ENCODE results near the gene SYT9.

SYT9 gene

DNA sequence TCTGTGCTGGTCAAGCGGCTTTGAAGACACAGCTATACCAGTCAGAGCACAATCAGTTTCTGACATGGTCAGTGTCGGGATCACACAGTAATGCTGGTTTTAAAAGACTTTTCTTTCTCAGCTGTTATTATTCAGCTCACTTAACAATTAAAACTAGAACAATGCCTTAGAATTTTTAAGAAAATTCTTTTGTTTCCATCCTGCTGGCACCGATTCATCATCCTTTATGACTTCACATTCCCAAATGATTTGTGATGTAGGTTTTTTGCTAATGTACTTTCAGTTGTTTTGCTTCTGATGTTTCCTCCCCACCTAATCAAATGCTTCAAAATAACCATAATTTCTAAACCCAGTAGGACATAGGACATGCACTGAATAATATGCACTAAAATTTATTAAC lies 199.1 kb downstream of the SYT9 start:
- no peaks in the 10 kb centered on the region for H3K36me3 ChIP-seq (ENCODE audit: control insufficient read depth, low read depth, low read length)
- H3K27me3 ChIP-seq (ENCODE audit: control insufficient read depth, insufficient read depth, low read length), result no peaks in the 10 kb centered on the region
- no peaks in the 10 kb centered on the region for H3K4me1 ChIP-seq (ENCODE audit: control insufficient read depth, low read depth, low read length)
- H3K9ac ChIP-seq (ENCODE audit: low read length), result no peak overlapping the region
- no peak overlapping the region for H3K4me3 ChIP-seq (ENCODE audit: low read length)
- no peaks in the 10 kb centered on the region for H3K9me3 ChIP-seq (ENCODE audit: control insufficient read depth, low read depth, low read length)
- H3K27ac ChIP-seq (ENCODE audit: low read length), result no peak overlapping the region

DNA sequence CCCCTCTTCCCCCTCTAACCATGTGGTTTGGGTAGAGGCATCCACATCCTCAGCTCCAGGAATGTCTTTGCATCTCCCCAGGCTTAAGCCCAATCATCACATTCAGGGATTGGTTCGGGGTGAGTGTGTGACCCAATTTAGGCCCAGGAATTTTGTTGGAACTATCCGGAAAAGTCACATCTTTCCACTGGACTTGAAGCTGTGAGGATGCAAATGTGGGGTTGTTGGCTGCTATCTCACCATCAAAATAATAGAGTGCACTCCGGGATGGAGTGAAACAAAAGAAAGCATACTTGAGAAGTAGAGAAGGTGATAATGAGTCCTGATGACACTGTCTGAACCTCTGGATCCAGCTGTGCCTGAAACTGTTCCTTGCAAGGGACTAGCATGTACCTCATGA lies 199.8 kb downstream of the SYT9 start:
- Histone ChIP-seq H3K9ac (ENCODE audit: low read length) (no peak overlapping the region), H3K9me3 (ENCODE audit: control insufficient read depth, low read depth, low read length) (no peaks in the 10 kb centered on the region), H3K27ac (ENCODE audit: low read length) (no peak overlapping the region), H3K36me3 (ENCODE audit: control insufficient read depth, low read depth, low read length) (no peaks in the 10 kb centered on the region), H3K4me1 (ENCODE audit: control insufficient read depth, low read depth, low read length) (no peaks in the 10 kb centered on the region), H3K4me3 (ENCODE audit: low read length) (no peak overlapping the region), H3K27me3 (ENCODE audit: control insufficient read depth, insufficient read depth, low read length) (no peaks in the 10 kb centered on the region)

DNA sequence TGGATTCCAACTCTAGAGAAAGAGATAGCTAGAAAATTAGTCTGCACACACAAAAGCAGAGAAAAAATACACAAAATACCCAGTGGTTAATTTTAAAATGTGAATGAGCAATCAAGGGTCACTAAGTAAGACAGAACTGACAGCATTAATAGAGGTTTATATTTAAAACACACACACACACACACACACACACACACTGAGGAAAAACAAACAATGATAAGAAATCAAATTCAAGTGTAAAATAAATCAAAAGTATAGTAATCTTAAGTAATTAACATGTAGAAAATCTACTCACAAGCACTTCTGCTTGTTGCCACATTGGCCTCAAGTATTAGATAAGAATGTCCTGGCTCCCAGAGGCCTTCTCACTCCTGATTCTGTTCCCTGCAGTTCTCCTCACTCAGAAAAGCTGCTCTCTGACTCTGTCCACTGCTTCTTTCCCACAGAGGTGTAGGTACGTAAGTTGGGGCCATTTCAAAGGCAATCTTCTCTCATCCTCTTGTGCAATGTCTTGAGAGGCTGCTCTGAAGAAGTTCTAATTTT lies 200.3 kb downstream of the SYT9 start:
- no peak overlapping the region for H3K4me3 ChIP-seq (ENCODE audit: low read length)
- no peaks in the 10 kb centered on the region for H3K27me3 ChIP-seq (ENCODE audit: control insufficient read depth, insufficient read depth, low read length)
- no peak overlapping the region for H3K9ac ChIP-seq (ENCODE audit: low read length)
- no peaks in the 10 kb centered on the region for H3K9me3 ChIP-seq (ENCODE audit: control insufficient read depth, low read depth, low read length)
- no peaks in the 10 kb centered on the region for H3K4me1 ChIP-seq (ENCODE audit: control insufficient read depth, low read depth, low read length)
- H3K36me3 ChIP-seq (ENCODE audit: control insufficient read depth, low read depth, low read length), result no peaks in the 10 kb centered on the region
- no peak overlapping the region for H3K27ac ChIP-seq (ENCODE audit: low read length)

DNA sequence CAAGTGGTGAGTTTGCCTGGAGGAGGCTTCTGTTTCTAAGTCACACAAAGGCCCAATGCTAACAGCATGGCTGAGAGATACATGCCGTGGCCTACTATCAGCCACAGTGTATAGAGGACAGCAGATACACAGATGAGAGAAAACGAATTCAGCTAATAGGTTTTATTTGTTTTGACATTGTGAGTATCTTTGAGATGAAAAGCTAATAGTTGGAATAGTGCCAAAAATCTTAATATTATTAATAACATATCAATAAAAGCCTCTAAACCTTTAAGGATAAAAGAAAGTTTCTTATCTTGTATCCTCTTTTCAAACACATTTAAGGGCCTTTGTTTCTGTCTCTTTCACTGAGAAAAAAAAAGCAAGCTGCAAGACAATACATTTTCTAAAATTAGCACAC lies 203.2 kb downstream of the SYT9 start:
- Histone ChIP-seq H3K27ac (ENCODE audit: low read length) (no peak overlapping the region), H3K4me1 (ENCODE audit: control insufficient read depth, low read depth, low read length) (no peaks in the 10 kb centered on the region), H3K27me3 (ENCODE audit: control insufficient read depth, insufficient read depth, low read length) (no peaks in the 10 kb centered on the region), H3K4me3 (ENCODE audit: low read length) (no peak overlapping the region), H3K9ac (ENCODE audit: low read length) (no peak overlapping the region), H3K36me3 (ENCODE audit: control insufficient read depth, low read depth, low read length) (no peaks in the 10 kb centered on the region), H3K9me3 (ENCODE audit: control insufficient read depth, low read depth, low read length) (no peaks in the 10 kb centered on the region)

DNA sequence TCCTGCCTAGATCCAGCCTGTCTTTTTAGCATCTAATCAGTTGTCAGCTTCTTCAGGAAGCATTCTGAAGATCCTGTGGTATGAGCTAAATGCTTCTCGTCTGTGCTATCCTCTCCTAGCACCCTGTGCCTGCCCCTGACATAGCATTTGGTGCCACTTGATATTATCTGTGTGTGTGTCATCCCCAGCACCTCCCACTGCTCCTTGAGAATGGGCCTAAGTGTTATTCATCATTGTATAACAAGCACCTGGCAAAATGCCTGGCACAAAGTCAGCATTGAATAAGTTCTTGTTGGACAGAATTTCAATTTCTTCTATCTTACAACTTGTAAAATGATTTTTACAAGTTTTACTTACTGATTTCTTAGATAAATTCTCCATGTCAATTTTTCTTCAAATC lies 205.5 kb downstream of the SYT9 start:
- H3K4me3 ChIP-seq (ENCODE audit: low read length), result no peak overlapping the region
- no peaks in the 10 kb centered on the region for H3K9me3 ChIP-seq (ENCODE audit: control insufficient read depth, low read depth, low read length)
- no peaks in the 10 kb centered on the region for H3K27me3 ChIP-seq (ENCODE audit: control insufficient read depth, insufficient read depth, low read length)
- H3K4me1 ChIP-seq (ENCODE audit: control insufficient read depth, low read depth, low read length), result no peaks in the 10 kb centered on the region
- H3K36me3 ChIP-seq (ENCODE audit: control insufficient read depth, low read depth, low read length), result no peaks in the 10 kb centered on the region
- H3K27ac ChIP-seq (ENCODE audit: low read length), result no peak overlapping the region
- H3K9ac ChIP-seq (ENCODE audit: low read length), result no peak overlapping the region

DNA sequence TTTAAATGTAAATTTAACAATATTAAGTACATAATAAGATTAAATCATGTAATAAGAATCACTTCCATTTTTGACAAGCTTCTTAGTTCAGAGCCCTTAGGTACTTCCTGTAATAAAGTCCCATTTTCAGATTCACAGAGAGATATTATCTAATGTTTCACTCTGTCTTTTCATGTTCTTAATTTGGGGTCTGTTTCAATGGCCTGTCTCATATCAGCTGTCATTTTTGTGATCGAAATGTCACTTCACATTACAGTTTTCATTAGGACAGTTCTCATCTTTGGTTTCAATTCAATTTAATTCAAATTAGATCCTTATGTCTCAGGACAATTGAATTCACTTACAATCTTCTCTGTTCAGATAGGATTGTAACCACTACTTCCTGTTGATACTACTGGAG lies 211.0 kb downstream of the SYT9 start:
- Histone ChIP-seq H3K4me1 (ENCODE audit: control insufficient read depth, low read depth, low read length) (no peaks in the 10 kb centered on the region), H3K9me3 (ENCODE audit: control insufficient read depth, low read depth, low read length) (no peaks in the 10 kb centered on the region), H3K27me3 (ENCODE audit: control insufficient read depth, insufficient read depth, low read length) (no peaks in the 10 kb centered on the region), H3K27ac (ENCODE audit: low read length) (no peak overlapping the region), H3K4me3 (ENCODE audit: low read length) (no peak overlapping the region), H3K9ac (ENCODE audit: low read length) (no peak overlapping the region), H3K36me3 (ENCODE audit: control insufficient read depth, low read depth, low read length) (no peaks in the 10 kb centered on the region)

DNA sequence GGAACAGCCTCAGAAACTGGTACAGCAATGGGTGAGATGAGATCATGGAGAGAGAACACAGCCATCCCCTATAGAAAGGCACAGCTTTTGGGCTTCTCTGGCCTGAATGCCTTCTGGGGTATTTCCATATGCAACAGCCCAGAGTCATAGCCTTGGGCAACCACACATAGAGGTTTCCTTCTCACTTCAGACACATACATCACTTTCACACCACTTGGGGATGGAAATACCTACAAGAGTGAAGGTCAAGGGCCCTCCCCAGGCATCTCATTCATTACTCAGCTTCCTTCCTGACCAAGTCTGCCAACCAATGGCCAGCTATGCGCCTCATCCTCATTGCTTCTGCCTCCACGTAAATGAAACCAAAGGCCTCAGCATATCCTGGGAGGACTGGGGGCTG lies 215.9 kb downstream of the SYT9 start:
- Histone ChIP-seq H3K27me3 (ENCODE audit: control insufficient read depth, insufficient read depth, low read length) (no peaks in the 10 kb centered on the region), H3K9ac (ENCODE audit: low read length) (no peak overlapping the region), H3K9me3 (ENCODE audit: control insufficient read depth, low read depth, low read length) (no peaks in the 10 kb centered on the region), H3K4me3 (ENCODE audit: low read length) (no peak overlapping the region), H3K36me3 (ENCODE audit: control insufficient read depth, low read depth, low read length) (no peaks in the 10 kb centered on the region), H3K4me1 (ENCODE audit: control insufficient read depth, low read depth, low read length) (no peaks in the 10 kb centered on the region), H3K27ac (ENCODE audit: low read length) (no peak overlapping the region)

- no peaks in the 10 kb centered on the region for H3K9me3 ChIP-seq (ENCODE audit: control insufficient read depth, low read depth, low read length)
- H3K4me1 ChIP-seq (ENCODE audit: control insufficient read depth, low read depth, low read length), result no peaks in the 10 kb centered on the region
- no peaks in the 10 kb centered on the region for H3K36me3 ChIP-seq (ENCODE audit: control insufficient read depth, low read depth, low read length)
- no peak overlapping the region for H3K4me3 ChIP-seq (ENCODE audit: low read length)
- no peak overlapping the region for H3K27ac ChIP-seq (ENCODE audit: low read length)
- H3K27me3 ChIP-seq (ENCODE audit: control insufficient read depth, insufficient read depth, low read length), result no peaks in the 10 kb centered on the region
- no peak overlapping the region for H3K9ac ChIP-seq (ENCODE audit: low read length)
Measured at GRCh38 chr11:7469351-7469865, 217.7 kb downstream of the SYT9 start.

GRCh38 chr11:7471071-7471470 lies 219.4 kb downstream of the SYT9 start:
- no peaks in the 10 kb centered on the region for H3K36me3 ChIP-seq (ENCODE audit: control insufficient read depth, low read depth, low read length)
- H3K9ac ChIP-seq (ENCODE audit: low read length), result no peak overlapping the region
- no peaks in the 10 kb centered on the region for H3K4me1 ChIP-seq (ENCODE audit: control insufficient read depth, low read depth, low read length)
- no peak overlapping the region for H3K4me3 ChIP-seq (ENCODE audit: low read length)
- H3K9me3 ChIP-seq (ENCODE audit: control insufficient read depth, low read depth, low read length), result no peaks in the 10 kb centered on the region
- no peaks in the 10 kb centered on the region for H3K27me3 ChIP-seq (ENCODE audit: control insufficient read depth, insufficient read depth, low read length)
- H3K27ac ChIP-seq (ENCODE audit: low read length), result no peak overlapping the region

DNA sequence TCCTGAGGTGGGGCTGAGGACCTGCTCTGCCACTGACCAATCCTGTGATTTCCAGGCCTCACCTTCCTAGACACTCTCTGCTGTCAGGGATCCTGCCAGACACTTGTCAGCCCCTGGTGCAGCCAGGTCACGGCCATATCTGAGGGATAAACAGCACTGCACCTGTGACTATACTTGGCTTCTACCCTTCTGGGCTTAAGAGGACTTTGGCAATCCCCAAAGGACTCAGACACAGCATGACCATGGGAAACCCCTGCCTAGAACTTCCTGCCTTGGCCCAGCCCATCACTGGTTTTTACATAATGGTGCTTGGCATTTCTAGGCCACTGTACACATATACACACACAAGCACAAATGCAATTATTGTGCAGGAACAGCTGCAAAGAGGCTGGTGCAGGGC lies 222.0 kb downstream of the SYT9 start:
- Histone ChIP-seq H3K4me1 (ENCODE audit: control insufficient read depth, low read depth, low read length) (no peaks in the 10 kb centered on the region), H3K36me3 (ENCODE audit: control insufficient read depth, low read depth, low read length) (no peaks in the 10 kb centered on the region), H3K9ac (ENCODE audit: low read length) (no peak overlapping the region), H3K27me3 (ENCODE audit: control insufficient read depth, insufficient read depth, low read length) (no peaks in the 10 kb centered on the region), H3K9me3 (ENCODE audit: control insufficient read depth, low read depth, low read length) (no peaks in the 10 kb centered on the region), H3K27ac (ENCODE audit: low read length) (no peak overlapping the region), H3K4me3 (ENCODE audit: low read length) (no peak overlapping the region)

GRCh38 chr11:7480113-7480512 lies 228.4 kb downstream of the SYT9 start:
- Histone ChIP-seq H3K36me3 (ENCODE audit: control insufficient read depth, low read depth, low read length) (no peaks in the 10 kb centered on the region), H3K9ac (ENCODE audit: low read length) (no peak overlapping the region), H3K4me3 (ENCODE audit: low read length) (no peak overlapping the region), H3K27ac (ENCODE audit: low read length) (no peak overlapping the region), H3K4me1 (ENCODE audit: control insufficient read depth, low read depth, low read length) (peaks cover 5% of the 10 kb centered on the region), H3K9me3 (ENCODE audit: control insufficient read depth, low read depth, low read length) (no peaks in the 10 kb centered on the region), H3K27me3 (ENCODE audit: control insufficient read depth, insufficient read depth, low read length) (no peaks in the 10 kb centered on the region)

DNA sequence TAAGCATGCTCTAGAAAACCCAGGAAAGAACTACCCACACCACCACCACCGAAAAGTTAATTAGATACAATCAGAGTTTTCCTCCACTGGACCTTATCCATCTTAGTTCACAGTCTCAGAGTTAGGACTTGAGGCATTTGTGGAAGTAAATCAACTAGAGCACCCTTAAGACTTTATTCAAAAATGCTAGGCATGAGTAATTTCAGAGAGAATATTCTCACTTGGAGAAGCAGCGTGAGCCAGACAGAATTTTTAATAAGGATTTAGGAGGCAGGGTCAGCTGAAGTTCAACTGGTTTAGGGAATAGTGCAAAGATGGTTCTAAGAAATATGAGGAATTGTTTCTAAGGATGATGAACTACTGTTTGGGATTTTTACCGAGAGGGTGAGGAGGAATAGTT lies 232.4 kb downstream of the SYT9 start:
- Histone ChIP-seq H3K9ac (ENCODE audit: low read length) (no peak overlapping the region), H3K27ac (ENCODE audit: low read length) (no peak overlapping the region), H3K9me3 (ENCODE audit: control insufficient read depth, low read depth, low read length) (no peaks in the 10 kb centered on the region), H3K4me1 (ENCODE audit: control insufficient read depth, low read depth, low read length) (peaks cover 6% of the 10 kb centered on the region), H3K4me3 (ENCODE audit: low read length) (no peak overlapping the region), H3K27me3 (ENCODE audit: control insufficient read depth, insufficient read depth, low read length) (no peaks in the 10 kb centered on the region), H3K36me3 (ENCODE audit: control insufficient read depth, low read depth, low read length) (no peaks in the 10 kb centered on the region)

Data from iPS-18a (cell line).